ENCODE measurements around the gene ADD3. TPM values are rescaled to one million over a fixed set of nuclear protein-coding genes. Genes with fewer than 3 reads are reported as not detected.

Gene ADD3
- total and polyA plus RNA-seq, 2 experiments from 2014 or later = 83.2 to 216 TPM

DNA sequence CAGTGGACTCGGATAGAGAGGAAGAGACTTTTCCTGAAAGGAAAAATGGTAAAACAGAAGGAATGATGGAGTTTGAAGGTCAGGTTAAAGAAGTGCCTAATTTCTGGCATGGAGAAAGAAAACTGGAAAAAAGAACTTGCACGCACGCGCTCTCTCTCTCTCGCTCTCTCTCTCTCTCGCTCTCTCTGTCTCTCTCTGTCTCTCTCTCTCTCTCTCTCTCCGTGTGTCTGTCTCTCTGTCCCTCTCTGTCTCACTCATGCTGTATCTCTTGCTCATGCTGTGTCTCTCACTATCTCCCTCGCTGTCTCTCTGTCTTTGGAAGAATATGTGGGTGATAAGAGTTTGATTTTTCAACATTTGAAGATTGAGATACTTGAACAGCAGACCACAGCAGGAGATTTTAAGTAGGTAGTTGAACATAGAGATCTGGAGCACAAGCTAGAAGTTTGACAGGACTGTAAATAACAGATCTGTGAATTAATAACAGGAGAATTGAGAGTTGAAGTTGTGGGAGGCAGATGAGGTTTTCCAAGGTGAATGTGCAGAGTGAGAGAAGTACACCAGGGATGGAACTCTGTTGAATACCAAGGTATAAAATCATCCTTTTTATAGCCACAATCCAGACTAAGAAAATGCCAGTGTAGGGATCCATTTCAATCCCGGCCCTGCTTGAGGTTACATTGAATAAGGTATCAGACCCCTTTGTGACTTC lies 33.1 kb downstream of the ADD3 start:
- H3K9me3 ChIP-seq (ENCODE audit: low read depth) = no peaks in the 10 kb centered on the region
- no peak for DNase-seq (ENCODE audit: low spot score)
- 92% methylated on average over 9 of the region's 9 CpGs for WGBS (ENCODE audit: low lambda C conversion rate, missing lambda C conversion rate)
- H3K27ac ChIP-seq = no peak overlapping the region
- H4K20me1 ChIP-seq (ENCODE audit: insufficient read depth, poor library complexity, severe bottlenecking) = peaks cover 23% of the 10 kb centered on the region
- no peak overlapping the region for H3K4me3 ChIP-seq
- H3K4me1 ChIP-seq (ENCODE audit: insufficient read depth) = peaks cover 25% of the 10 kb centered on the region
- H3K79me2 ChIP-seq = peaks cover 99% of the 10 kb centered on the region
- H3K4me2 ChIP-seq = no peak overlapping the region
- H3K27me3 ChIP-seq = no peaks in the 10 kb centered on the region
- H2AFZ ChIP-seq = no peak overlapping the region
- TF ChIP-seq EZH2phosphoT487 (IDR thresholded peaks at IDR 0.05; ENCODE audit: low read depth, severe bottlenecking, unreplicated experiment) (no peak), EZH2 (IDR thresholded peaks at IDR 0.05; ENCODE audit: borderline replicate concordance) (no peak)
- TF ChIP-seq, protein P1, sequence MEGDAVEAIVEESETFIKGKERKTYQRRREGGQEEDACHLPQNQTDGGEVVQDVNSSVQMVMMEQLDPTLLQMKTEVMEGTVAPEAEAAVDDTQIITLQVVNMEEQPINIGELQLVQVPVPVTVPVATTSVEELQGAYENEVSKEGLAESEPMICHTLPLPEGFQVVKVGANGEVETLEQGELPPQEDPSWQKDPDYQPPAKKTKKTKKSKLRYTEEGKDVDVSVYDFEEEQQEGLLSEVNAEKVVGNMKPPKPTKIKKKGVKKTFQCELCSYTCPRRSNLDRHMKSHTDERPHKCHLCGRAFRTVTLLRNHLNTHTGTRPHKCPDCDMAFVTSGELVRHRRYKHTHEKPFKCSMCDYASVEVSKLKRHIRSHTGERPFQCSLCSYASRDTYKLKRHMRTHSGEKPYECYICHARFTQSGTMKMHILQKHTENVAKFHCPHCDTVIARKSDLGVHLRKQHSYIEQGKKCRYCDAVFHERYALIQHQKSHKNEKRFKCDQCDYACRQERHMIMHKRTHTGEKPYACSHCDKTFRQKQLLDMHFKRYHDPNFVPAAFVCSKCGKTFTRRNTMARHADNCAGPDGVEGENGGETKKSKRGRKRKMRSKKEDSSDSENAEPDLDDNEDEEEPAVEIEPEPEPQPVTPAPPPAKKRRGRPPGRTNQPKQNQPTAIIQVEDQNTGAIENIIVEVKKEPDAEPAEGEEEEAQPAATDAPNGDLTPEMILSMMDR (IDR thresholded peaks at IDR 0.05; ENCODE audit: poor library complexity) = no peak
- H3K9me2 ChIP-seq (replicated peaks; ENCODE audit: insufficient read depth) = no peaks in the 10 kb centered on the region
- no peaks in the 10 kb centered on the region for H3K36me3 ChIP-seq (replicated peaks; ENCODE audit: insufficient read depth, low read depth)

DNA sequence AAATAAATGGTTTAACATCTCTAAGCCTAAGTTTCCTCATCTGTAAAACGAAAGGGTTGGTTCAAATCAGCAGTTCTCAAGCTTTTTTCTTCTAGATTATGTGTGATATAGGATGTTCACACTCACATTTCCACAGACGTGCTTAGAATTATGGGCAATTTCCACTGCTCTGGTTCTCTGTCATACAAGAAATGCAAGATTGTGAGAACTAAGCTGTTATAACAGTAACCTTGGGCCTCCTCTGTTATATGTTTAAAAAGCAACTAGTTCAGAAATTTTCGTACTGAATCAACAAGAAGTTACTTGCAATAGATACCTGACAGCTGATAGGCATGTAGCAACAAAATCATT lies 33.7 kb downstream of the ADD3 start:
- peaks cover 25% of the 10 kb centered on the region for H3K4me1 ChIP-seq (ENCODE audit: insufficient read depth)
- no peak overlapping the region for H2AFZ ChIP-seq
- H3K9me3 ChIP-seq (ENCODE audit: low read depth) = no peaks in the 10 kb centered on the region
- peaks cover 99% of the 10 kb centered on the region for H3K79me2 ChIP-seq
- H3K4me3 ChIP-seq = no peak overlapping the region
- H4K20me1 ChIP-seq (ENCODE audit: insufficient read depth, poor library complexity, severe bottlenecking) = peaks cover 23% of the 10 kb centered on the region
- H3K9me2 ChIP-seq (replicated peaks; ENCODE audit: insufficient read depth) = no peaks in the 10 kb centered on the region
- no peaks in the 10 kb centered on the region for H3K36me3 ChIP-seq (replicated peaks; ENCODE audit: insufficient read depth, low read depth)
- H3K27me3 ChIP-seq = no peaks in the 10 kb centered on the region
- no peak overlapping the region for H3K4me2 ChIP-seq
- no peak for TF ChIP-seq EZH2 (IDR thresholded peaks at IDR 0.05; ENCODE audit: borderline replicate concordance)
- TF ChIP-seq, protein P1 (IDR thresholded peaks at IDR 0.05; ENCODE audit: poor library complexity) = no peak
- no peak for TF ChIP-seq EZH2phosphoT487 (IDR thresholded peaks at IDR 0.05; ENCODE audit: low read depth, severe bottlenecking, unreplicated experiment)
- no peak overlapping the region for H3K27ac ChIP-seq
- no peak for DNase-seq (ENCODE audit: low spot score)
- WGBS (ENCODE audit: low lambda C conversion rate, missing lambda C conversion rate) = 65% methylated on average over 3 of the region's 3 CpGs

DNA sequence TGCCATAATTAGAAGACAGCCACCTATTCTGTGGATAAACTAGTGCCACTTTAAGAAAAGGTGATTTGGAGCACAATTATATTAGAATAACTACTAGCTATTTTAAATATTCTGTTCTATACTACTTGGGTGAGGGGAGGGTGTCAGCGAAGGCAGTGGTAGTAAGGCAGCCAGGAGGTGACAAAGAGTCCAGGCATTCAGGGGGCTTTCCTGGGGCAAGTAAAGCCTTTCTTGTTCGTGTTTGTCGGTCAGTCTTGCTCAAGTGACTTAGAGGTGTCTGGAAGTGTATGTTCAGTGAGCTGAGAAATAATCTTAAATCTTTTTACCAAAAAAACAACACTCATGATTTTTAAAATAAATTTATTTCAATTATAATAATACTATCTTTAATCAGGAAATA lies 34.4 kb downstream of the ADD3 start:
- Histone ChIP-seq H2AFZ (no peak overlapping the region), H3K79me2 (peaks cover 99% of the 10 kb centered on the region)

More for the DNA sequence above, 34.4 kb downstream of the ADD3 start:
- peaks cover 25% of the 10 kb centered on the region for H3K4me1 ChIP-seq (ENCODE audit: insufficient read depth)
- no peak overlapping the region for H3K4me3 ChIP-seq
- H3K9me3 ChIP-seq (ENCODE audit: low read depth) = no peaks in the 10 kb centered on the region
- H3K27me3 ChIP-seq = no peaks in the 10 kb centered on the region
- no peak overlapping the region for H3K4me2 ChIP-seq
- H3K9me2 ChIP-seq (replicated peaks; ENCODE audit: insufficient read depth) = no peaks in the 10 kb centered on the region
- H3K36me3 ChIP-seq (replicated peaks; ENCODE audit: insufficient read depth, low read depth) = no peaks in the 10 kb centered on the region
- H4K20me1 ChIP-seq (ENCODE audit: insufficient read depth, poor library complexity, severe bottlenecking) = peaks cover 23% of the 10 kb centered on the region
- TF ChIP-seq, protein P1 (IDR thresholded peaks at IDR 0.05; ENCODE audit: poor library complexity) = no peak
- no peak for TF ChIP-seq EZH2phosphoT487 (IDR thresholded peaks at IDR 0.05; ENCODE audit: low read depth, severe bottlenecking, unreplicated experiment)
- TF ChIP-seq EZH2 (IDR thresholded peaks at IDR 0.05; ENCODE audit: borderline replicate concordance) = no peak
- 51% methylated on average over 3 of the region's 3 CpGs for WGBS (ENCODE audit: low lambda C conversion rate, missing lambda C conversion rate)
- no peak for DNase-seq (ENCODE audit: low spot score)
- H3K27ac ChIP-seq = no peak overlapping the region

Measured in hepatocyte (in vitro differentiated cells).